Measurements from ENCODE around the gene NETO2.
"Not testable (repeated sequence)": the region's sequence is repeated elsewhere in the genome, so short reads cannot be mapped to it uniquely, and the experiment has no call there.

The NETO2 gene

GRCh38 chr16:47143677-47144558 is at the start of gene NETO2:
TSS of gene NETO2 (minus strand) at chr16:47143945. CDS start at chr16:47143612, 333 bp downstream.
- peak; percentile 50 for DNase-seq

GRCh38 chr16:47182318-47182717 is 38.6 kb upstream of the NETO2 start:
- no peak for DNase-seq

- DNase-seq = not testable (repeated sequence)
Measured at GRCh38 chr16:47181066-47181465, 37.3 kb upstream of the NETO2 start.

- DNase-seq = no peak
Measured at GRCh38 chr16:47180073-47180472, 36.3 kb upstream of the NETO2 start.

GRCh38 chr16:47175152-47175551 is 31.4 kb upstream of the NETO2 start:
- no peak for DNase-seq

- DNase-seq = no peak
Measured at GRCh38 chr16:47162670-47163420, 19.1 kb upstream of the NETO2 start.

- no peak for DNase-seq
Measured at GRCh38 chr16:47161464-47161863, 17.7 kb upstream of the NETO2 start.

GRCh38 chr16:47160422-47160821 is 16.7 kb upstream of the NETO2 start:
- DNase-seq = no peak

GRCh38 chr16:47158992-47159391 is 15.2 kb upstream of the NETO2 start:
- no peak for DNase-seq

- no peak for DNase-seq
Measured at GRCh38 chr16:47156680-47157215, 13.0 kb upstream of the NETO2 start.

GRCh38 chr16:47152501-47152900 is 8.8 kb upstream of the NETO2 start:
- not testable (repeated sequence) for DNase-seq

GRCh38 chr16:47150067-47150466 is 6.3 kb upstream of the NETO2 start:
- DNase-seq = no peak

GRCh38 chr16:47144559-47144877 is 773 bp upstream of the NETO2 start:
- no peak for DNase-seq

- no peak for DNase-seq
Measured at GRCh38 chr16:47142821-47143676, 696 bp downstream of the NETO2 start.

GRCh38 chr16:47142486-47142820 is 1.3 kb downstream of the NETO2 start:
- DNase-seq = peak; percentile 26

GRCh38 chr16:47141773-47142485 is 1.8 kb downstream of the NETO2 start:
- peak; percentile 90 for DNase-seq

- no peak for DNase-seq
Measured at GRCh38 chr16:47140686-47141085, 3.1 kb downstream of the NETO2 start.

GRCh38 chr16:47139561-47140185 is 4.1 kb downstream of the NETO2 start:
- DNase-seq = no peak

- DNase-seq = not testable (repeated sequence)
Measured at GRCh38 chr16:47137925-47138324, 5.8 kb downstream of the NETO2 start.

- no peak for DNase-seq
Measured at GRCh38 chr16:47136099-47136842, 7.5 kb downstream of the NETO2 start.

GRCh38 chr16:47134550-47134949 is 9.2 kb downstream of the NETO2 start:
- DNase-seq = no peak
